DMS79 treated with DMSO at 0.1 percent for 48 hours (cell line): ENCODE measurements around the gene GMDS.

Source experiments
- DNase-seq: peaks from one replicate; lab custom pipeline; 2025; lab: John Stamatoyannopoulos, UW

The GMDS gene

DNA sequence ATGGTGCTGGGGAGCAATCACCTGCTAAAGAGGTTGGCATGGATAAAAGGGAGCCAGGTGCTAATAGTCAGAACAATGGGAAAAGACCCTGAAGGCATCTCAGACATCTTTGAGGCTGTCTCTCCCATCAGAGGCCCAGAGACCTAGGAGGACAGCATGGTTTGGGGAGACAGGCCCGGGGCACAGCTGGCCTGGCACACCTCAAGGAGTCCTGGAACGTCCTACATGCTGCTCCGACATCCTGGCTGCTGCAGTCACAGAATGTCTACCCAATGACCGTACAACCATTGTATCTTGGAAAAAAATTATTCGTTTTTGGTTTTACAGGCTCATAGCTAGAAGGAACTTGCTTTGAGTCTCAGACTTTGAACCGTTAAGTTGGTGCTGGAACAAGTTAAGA is 4.4 kb downstream of the GMDS start:
- DNase-seq = no peak

DNA sequence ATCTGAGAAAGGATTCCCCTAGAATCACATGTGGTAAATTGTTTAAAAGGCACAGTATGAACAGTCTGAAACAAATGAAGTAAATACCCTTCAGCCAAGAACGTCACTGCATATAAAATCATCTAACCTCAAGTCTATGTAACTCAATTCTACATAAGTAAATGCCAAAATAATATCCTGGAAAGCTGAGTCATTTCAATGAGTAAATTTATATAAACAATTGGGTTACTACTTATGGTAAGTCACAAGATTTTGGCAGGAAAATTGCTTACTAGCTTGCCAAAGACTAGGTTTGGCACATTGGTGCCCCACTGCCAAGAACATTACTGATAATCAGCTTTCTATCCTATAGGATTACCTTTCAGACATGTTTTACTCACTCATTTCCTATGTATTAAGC is 8.4 kb downstream of the GMDS start:
- DNase-seq = no peak

GRCh38 chr6:2235777-2236495 is 9.5 kb downstream of the GMDS start:
- no peak for DNase-seq

DNA sequence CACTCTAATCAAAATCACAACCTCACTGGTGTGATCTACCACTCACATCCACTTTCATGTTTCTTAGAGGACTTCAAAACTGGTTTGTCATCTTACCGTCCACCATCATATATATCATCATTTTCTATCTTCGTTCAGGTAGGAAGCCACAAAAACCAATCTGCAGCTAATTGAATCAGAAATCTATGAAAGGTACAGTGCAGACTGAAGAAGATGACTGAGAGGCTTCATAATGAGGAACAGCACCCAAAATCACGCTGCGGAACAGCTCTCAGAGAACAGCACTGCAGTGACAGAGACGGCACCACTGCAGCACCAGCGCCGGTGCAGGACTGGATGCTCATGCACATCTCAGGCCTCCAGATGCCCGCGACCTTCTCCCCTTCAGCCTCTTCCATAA is 13.0 kb downstream of the GMDS start:
- no peak for DNase-seq

GRCh38 chr6:2231438-2231837 is 14.0 kb downstream of the GMDS start:
- no peak for DNase-seq

DNA sequence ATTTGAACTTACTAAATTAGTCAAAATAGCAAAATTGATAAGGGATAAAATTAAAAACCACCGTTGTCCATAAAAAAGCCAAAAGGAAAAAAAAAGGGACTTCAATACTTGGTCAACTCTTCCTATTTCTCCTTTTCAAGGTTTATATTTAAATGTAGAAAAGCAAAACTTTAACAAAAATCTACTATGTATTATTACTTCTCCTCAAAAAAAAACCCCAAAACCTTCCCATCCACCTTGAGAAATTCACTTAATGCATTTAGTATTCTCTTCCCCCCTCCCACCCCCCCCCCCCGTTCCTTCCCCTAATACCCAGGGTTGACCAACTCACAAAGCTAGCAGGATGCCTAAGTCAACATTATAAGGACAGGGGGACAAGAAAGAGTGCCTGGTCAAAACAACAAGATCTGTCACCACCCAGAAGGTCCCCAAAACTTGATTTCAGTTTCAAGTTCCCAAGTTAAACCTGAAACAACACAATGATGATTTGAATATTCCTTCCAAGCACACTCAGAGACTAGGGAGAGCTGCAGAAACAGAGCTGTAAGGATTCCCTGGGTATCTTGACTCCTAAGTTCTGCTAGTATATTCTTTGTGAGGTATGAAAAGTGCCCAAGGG is 14.6 kb downstream of the GMDS start:
- DNase-seq = no peak

DNA sequence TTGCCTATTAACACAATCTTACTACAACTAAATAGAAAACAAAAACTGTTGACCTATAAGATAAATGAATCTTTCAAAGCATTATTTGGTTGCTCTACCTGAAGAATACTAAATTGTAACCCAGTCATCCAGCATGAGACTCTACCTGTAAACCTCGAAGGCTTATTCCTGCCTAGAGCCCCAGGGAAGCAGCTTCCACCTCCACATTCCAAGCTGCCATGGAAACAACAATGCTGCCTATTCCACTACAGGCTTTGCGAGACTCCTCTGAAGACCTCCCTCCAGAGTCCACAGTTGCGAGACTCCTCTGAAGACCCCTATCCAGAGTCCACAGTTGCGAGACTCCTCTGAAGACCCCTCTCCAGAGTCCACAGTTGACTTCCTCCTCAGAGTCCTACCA is 15.7 kb downstream of the GMDS start:
- DNase-seq = no peak

DNA sequence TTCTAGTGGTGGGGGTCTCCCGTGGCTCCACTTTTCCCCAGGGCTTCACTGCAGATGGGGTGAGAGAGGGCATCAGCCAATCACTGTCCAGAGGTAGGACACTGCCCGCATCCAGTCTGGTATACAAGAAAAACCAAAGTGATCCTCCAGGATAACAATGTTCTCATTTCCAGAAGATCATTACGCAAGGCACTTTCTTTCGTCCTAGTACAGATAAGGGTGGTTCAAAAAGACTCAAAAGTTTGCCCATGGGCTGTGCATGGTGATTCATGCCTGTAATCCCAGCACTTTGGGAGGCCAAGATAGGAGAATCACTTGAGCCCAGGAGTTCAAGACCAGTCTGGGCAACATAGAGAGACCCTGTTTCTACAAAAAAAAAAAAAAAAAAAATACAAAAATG is 16.4 kb downstream of the GMDS start:
- no peak for DNase-seq

GRCh38 chr6:2228392-2228791 is 17.0 kb downstream of the GMDS start:
- no peak for DNase-seq

DNA sequence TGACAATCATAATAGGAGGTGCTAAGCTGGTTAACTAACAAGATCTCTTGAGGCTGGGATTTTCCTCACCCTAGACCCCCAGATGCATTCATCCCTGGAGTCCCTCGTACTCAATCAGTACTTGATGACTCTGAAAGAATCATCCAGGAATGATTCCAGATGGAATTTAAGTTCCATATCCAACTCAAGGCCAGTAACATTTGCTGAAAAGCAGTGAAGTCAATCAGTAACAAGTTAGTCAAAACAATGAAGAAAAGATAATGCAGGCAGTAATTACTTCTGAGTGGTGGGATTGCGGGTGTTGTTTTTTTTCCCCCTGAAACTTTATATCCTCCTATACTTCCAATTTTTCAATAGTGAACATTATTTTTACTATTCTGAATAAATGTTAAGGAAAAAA is 18.6 kb downstream of the GMDS start:
- DNase-seq = no peak

DNA sequence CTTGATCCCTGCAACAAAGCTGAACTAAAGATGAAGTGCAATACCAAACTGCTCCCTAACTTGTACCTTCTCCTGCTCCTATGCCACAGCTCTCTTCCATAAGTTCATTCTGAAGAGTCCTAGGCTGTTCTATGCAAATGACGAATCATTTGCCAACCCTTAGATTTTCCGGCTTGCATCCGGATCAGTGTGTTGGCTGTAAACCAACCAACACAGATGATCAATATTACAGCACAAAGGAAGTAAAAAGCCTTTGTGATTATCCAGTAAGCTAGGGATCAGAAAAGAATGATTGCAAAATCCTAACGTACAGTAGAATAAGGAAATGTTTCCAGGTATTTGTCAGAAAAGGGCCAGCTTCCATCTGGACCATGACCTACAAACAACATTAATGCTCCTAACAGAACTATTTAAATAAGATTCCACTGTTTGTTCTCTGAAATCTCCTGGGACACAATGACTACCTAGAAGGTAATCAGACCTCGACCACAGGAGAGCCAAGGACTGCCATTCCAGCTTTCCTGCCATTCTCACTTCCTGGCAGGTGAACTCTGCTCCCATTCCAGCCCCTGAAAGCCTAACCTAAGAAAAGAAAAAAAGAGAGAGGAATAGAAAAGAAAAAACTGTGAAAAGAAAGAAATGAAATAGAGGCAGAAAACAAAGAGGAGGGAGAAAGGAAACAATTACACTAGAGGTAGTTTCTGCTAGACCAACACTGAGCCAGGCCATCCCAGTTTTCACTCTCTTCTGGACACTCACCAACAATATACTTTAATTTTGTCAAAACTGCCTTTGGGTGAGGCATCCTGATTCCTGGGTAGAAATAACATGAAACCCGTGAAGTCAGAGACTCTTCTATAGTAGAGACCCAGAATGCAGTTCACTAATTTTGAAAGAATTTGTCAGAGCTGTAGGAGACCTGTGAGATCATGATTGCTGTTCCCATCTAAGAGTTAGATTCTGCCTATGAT is 19.7 kb downstream of the GMDS start:
- DNase-seq = no peak

DNA sequence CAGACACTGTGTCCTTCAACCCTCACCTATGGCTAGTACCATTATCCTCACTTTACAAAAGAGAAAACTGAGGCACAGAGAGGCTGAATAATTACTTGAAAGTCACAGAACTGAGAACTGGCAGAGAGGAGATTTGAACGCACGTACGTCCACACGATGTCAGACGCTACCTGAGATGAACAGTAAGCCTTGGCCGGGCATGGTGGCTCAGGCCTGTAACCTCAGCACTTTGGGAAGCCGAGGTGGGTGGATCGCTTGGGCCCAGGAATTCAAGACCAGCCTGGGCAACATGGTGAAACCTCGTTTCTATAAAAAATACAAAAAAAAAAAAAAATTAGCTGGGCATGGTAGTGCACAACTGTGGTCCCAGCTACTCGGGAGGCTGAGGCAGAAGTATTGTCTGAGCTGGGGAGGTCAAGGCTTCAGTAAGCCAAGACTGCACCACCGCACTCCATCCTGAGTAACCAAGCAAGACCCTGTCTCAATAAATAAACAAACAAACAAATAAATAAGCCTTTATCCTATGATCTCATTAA is 20.5 kb downstream of the GMDS start:
- no peak for DNase-seq

- peak; percentile 53 for DNase-seq
Observed at GRCh38 chr6:2222275-2222842, 23.0 kb downstream of the GMDS start.

DNA sequence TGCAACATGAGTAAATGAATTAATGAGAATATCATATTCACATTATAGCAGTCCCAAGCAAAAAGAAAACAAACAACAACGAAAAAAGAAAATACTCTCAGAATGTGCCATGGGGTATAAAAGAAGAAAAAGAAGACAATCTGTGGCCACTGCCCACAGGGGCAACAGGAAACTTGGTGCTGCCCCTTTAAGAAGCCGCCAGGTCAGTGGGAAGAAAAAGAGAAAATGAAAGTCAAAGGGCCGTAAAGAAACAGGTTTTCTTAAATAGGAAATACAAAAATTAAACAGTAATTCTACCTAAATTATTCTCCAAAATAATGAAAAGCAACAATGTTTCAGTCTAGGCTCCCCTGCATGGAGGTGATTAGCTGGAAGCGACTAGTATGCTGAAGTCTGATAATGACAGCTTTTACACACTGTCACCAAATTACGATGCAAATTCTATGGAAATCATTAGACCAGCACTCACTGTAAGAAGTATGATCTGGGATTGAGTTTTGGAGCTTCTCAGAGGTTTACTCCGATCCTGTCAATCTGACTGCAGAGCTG is 23.6 kb downstream of the GMDS start:
- no peak for DNase-seq

GRCh38 chr6:2220154-2220553 is 25.3 kb downstream of the GMDS start:
- DNase-seq = no peak

- DNase-seq = no peak
Observed at GRCh38 chr6:2218866-2219265, 26.5 kb downstream of the GMDS start.

GRCh38 chr6:2216794-2217383 is 28.5 kb downstream of the GMDS start:
- DNase-seq = no peak

GRCh38 chr6:2215342-2215741 is 30.1 kb downstream of the GMDS start:
- DNase-seq = no peak

- no peak for DNase-seq
Observed at GRCh38 chr6:2213086-2213485, 32.3 kb downstream of the GMDS start.

- peak; percentile 15 for DNase-seq
Observed at GRCh38 chr6:2209226-2209809, 36.1 kb downstream of the GMDS start.

DNA sequence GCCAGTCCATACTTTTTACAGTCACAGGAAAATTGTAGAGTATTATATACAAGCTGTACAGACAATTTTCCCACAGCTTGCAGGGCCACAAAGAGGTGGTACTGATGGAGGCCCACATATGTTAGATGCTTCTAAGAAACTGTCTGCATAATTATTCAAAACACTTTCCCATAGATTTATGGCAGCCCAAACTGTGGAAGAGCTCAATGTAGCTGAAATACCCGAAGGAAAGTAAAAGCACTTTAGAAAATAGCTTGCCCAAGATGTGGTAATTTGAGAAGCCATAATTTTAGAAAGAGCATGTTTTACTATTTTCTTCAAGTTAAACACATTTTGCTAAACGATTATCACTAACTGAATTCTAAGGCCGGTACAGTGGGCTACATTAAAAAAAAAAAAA is 36.9 kb downstream of the GMDS start:
- DNase-seq = no peak
